Head of caudate nucleus (tissue), 42 donors: Measurements from ENCODE around the gene MAPK8IP2.
A peak's percentile ranks its signal among the peaks of the same experiment; 100 is the strongest.

Experiments
- DNase-seq, 42 donors: peaks; one replicate each; pipeline versions ENCODE4 v3.0.0 to v3.0.0-alpha.2; 2020 to 2021; ENCODE audit warnings: mixed read lengths in 7 of 42
- intact Hi-C: fragments of 100-400 bp; cut with DNase I; formaldehyde crosslinking; loops from one replicate; pipeline ENCODE4 v1.15.0; 2022

Gene MAPK8IP2

GRCh38 chr22:50600538-50600937 is at the start of gene MAPK8IP2:
TSS of gene MAPK8IP2 (plus strand) at chr22:50600793. CDS start at chr22:50600819, 26 bp downstream.
- peak in 38 of 42 donors; percentile 33 to 76 (median 60) for DNase-seq
- intact Hi-C loops: no loop called here

- DNase-seq: no peak
- intact Hi-C loops: no loop called here
Observed at GRCh38 chr22:50551160-50551752, 49.3 kb upstream of the MAPK8IP2 start.

- no peak for DNase-seq
- intact Hi-C loops: no loop called here
Observed at GRCh38 chr22:50553310-50553709, 47.3 kb upstream of the MAPK8IP2 start.

GRCh38 chr22:50556703-50557102 is 43.9 kb upstream of the MAPK8IP2 start:
- DNase-seq: peak in 3 of 42 donors; percentile 30 to 54 (median 48)

GRCh38 chr22:50560034-50560433 is 40.6 kb upstream of the MAPK8IP2 start:
- intact Hi-C loops: no loop called here
- DNase-seq: no peak

More at GRCh38 chr22:50556703-50557102, 43.9 kb upstream of the MAPK8IP2 start:
- intact Hi-C loops: no loop called here

GRCh38 chr22:50561401-50562358 is 38.9 kb upstream of the MAPK8IP2 start:
- no peak for DNase-seq
- intact Hi-C loops: no loop called here

- intact Hi-C loops: no loop called here
- DNase-seq: peak; percentile 92 to 99 (median 98)
Observed at GRCh38 chr22:50562523-50563412, 37.8 kb upstream of the MAPK8IP2 start, which contains the start of gene SYCE3. TSS of gene SYCE3 (minus strand) at chr22:50562919. CDS start at chr22:50556405, 6,514 bp downstream.

- intact Hi-C loops: no loop called here
- peak in 10 of 42 donors; percentile 19 to 58 (median 34) for DNase-seq
Observed at GRCh38 chr22:50563413-50564160, 37.0 kb upstream of the MAPK8IP2 start.

GRCh38 chr22:50564289-50564688 is 36.3 kb upstream of the MAPK8IP2 start:
- intact Hi-C loops: no loop called here
- DNase-seq: no peak

GRCh38 chr22:50567721-50568252 is 32.8 kb upstream of the MAPK8IP2 start:
- intact Hi-C loops: no loop called here
- no peak for DNase-seq

GRCh38 chr22:50568626-50569025 is 32.0 kb upstream of the MAPK8IP2 start:
- intact Hi-C loops: no loop called here
- no peak for DNase-seq

- no peak for DNase-seq
- intact Hi-C loops: no loop called here
Observed at GRCh38 chr22:50569041-50569459, 31.5 kb upstream of the MAPK8IP2 start.

- intact Hi-C loops: no loop called here
- no peak for DNase-seq
Observed at GRCh38 chr22:50569896-50570535, 30.6 kb upstream of the MAPK8IP2 start.

- intact Hi-C loops: no loop called here
- DNase-seq: no peak
Observed at GRCh38 chr22:50570861-50571260, 29.7 kb upstream of the MAPK8IP2 start.

GRCh38 chr22:50571264-50572175 is 29.1 kb upstream of the MAPK8IP2 start:
- no peak for DNase-seq
- intact Hi-C loops: no loop called here

GRCh38 chr22:50572965-50573364 is 27.6 kb upstream of the MAPK8IP2 start:
- intact Hi-C loops: no loop called here
- no peak for DNase-seq
